NK-92 (cell line): Measurements from ENCODE around the gene KSR1.

Experiments
- DNase-seq: peaks from one replicate; lab custom pipeline; 2025; ENCODE audit not compliant: unreplicated experiment; lab: John Stamatoyannopoulos, UW

The KSR1 gene

GRCh38 chr17:27547301-27547683 lies 91.0 kb downstream of the KSR1 start:
- no peak for DNase-seq

- DNase-seq = no peak
Measured at GRCh38 chr17:27548369-27548768, 92.1 kb downstream of the KSR1 start.

- DNase-seq = no peak
Measured at GRCh38 chr17:27549251-27549893, 93.1 kb downstream of the KSR1 start.

- no peak for DNase-seq
Measured at GRCh38 chr17:27550291-27550930, 94.2 kb downstream of the KSR1 start.

- DNase-seq = no peak
Measured at GRCh38 chr17:27550974-27551505, 94.8 kb downstream of the KSR1 start.

GRCh38 chr17:27551701-27552248 lies 95.5 kb downstream of the KSR1 start:
- DNase-seq = no peak

- DNase-seq = no peak
Measured at GRCh38 chr17:27552276-27552732, 96.1 kb downstream of the KSR1 start.

- no peak for DNase-seq
Measured at GRCh38 chr17:27553019-27553511, 96.8 kb downstream of the KSR1 start.

GRCh38 chr17:27554152-27554551 lies 97.9 kb downstream of the KSR1 start:
- DNase-seq = no peak

GRCh38 chr17:27554911-27555310 lies 98.7 kb downstream of the KSR1 start:
- no peak for DNase-seq

- no peak for DNase-seq
Measured at GRCh38 chr17:27555339-27555738, 99.1 kb downstream of the KSR1 start.

GRCh38 chr17:27558341-27558740 lies 102.1 kb downstream of the KSR1 start:
- no peak for DNase-seq

- no peak for DNase-seq
Measured at GRCh38 chr17:27558842-27559505, 102.7 kb downstream of the KSR1 start.

GRCh38 chr17:27559506-27560481 lies 103.5 kb downstream of the KSR1 start:
- DNase-seq = no peak

GRCh38 chr17:27560668-27561067 lies 104.4 kb downstream of the KSR1 start:
- DNase-seq = no peak

- DNase-seq = no peak
Measured at GRCh38 chr17:27562777-27563455, 106.7 kb downstream of the KSR1 start.

GRCh38 chr17:27563532-27563931 lies 107.3 kb downstream of the KSR1 start:
- DNase-seq = no peak

- no peak for DNase-seq
Measured at GRCh38 chr17:27564463-27564862, 108.2 kb downstream of the KSR1 start.

- no peak for DNase-seq
Measured at GRCh38 chr17:27565874-27566670, 109.8 kb downstream of the KSR1 start.
